NCI-H1436 (cell line): Measurements from ENCODE around the gene PHF13.
"Not testable (repeated sequence)": the region's sequence is repeated elsewhere in the genome, so short reads cannot be mapped to it uniquely, and the experiment has no call there.

Source experiments
- DNase-seq: peaks from one replicate; lab custom pipeline; 2025; lab: John Stamatoyannopoulos, UW

PHF13 gene

DNA sequence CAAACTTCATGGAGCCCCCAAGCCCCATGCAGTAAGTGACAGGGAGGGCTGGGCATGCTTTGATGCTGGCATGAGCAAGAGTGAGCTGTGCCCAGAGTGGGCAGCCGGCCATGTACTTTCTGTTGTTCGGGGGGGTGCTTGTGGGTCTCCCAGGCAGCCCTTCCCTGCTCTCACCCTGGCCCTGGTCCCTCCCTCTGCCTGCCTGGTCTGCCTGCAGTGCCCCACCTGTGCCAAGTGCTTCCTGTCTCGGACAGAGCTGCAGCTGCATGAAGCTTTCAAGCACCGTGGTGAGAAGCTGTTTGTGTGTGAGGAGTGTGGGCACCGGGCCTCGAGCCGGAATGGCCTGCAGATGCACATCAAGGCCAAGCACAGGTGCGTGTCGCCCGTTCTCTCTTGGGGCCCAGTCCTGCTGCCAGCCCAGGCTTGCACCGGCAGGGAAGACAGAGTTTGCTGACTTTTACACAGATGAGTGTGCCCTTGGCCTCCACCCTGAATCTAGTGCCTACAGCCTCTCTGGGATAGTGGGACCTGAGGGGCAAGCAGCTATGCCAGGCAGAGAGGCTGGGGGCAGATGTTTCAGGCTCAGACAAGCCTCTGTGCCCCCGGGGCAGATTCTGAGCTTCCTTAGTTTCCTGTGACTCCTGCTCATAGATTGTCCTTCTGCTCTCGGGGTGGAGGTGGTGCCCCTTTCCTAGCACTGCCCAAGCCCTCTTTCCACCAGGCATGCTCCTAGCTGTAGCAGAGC is 26.1 kb upstream of the PHF13 start:
- no peak for DNase-seq

DNA sequence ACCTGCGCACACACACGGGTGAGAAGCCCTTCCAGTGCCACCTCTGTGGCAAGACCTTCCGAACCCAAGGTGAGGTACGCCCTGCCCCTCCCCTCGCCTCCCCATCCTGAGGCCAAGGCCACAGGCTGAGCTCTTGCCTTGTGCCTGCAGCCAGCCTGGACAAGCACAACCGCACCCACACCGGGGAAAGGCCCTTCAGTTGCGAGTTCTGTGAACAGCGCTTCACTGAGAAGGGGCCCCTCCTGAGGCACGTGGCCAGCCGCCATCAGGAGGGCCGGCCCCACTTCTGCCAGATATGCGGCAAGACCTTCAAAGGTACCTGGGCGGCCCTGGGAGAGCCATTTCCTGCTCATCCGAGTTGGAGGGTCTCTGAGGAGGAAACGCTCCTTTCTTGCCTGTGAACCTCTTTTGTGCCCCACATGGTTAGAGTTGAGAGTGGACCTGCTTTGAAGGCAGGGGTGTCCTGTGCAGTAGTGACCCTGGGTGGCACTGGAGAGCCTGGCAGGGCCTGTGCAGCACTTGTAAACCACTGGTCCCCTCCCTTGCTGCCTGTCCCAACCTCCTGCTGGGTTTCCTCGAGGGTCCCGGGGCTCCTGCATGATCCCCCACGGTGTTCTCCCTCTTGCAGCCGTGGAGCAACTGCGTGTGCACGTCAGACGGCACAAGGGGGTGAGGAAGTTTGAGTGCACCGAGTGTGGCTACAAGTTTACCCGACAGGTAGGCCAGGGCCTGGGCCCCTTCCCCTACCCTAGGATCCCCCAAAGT is 25.2 kb upstream of the PHF13 start:
- no peak for DNase-seq

DNA sequence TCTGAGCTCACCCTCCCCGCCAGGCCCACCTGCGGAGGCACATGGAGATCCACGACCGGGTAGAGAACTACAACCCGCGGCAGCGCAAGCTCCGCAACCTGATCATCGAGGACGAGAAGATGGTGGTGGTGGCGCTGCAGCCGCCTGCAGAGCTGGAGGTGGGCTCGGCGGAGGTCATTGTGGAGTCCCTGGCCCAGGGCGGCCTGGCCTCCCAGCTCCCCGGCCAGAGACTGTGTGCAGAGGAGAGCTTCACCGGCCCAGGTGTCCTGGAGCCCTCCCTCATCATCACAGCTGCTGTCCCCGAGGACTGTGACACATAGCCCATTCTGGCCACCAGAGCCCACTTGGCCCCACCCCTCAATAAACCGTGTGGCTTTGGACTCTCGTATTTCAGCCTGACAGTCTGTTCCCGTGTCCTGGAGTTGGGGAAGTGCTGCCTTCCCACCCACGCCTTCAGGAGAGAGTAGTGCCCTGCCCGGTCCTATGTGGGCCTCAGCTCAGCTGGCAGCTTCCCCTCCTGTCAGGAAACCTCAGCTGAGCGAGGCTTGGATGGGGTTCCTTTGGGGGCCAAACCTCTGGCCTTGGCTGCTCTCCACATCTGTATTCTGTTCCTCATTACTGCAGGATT is 24.5 kb upstream of the PHF13 start:
- no peak for DNase-seq

DNA sequence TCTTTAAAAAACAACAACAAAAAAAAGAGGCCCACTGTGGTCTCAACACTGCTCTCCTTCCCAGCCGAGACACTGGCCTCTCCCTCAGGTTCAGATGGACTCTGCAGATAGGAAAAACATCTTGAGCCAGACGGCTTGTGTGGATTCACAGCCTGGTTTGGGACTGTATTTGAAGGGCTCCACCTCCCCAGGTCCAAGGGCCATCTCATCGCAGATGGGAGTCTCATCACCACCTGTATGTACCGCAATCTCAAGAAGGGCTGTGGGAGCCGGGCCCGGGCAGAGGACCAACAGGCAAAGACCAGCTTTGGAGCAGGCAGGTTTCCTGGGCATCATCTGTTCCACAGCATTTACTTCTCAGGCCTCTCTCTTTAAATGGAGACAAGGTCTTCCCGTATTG is 23.5 kb upstream of the PHF13 start:
- DNase-seq: no peak

DNA sequence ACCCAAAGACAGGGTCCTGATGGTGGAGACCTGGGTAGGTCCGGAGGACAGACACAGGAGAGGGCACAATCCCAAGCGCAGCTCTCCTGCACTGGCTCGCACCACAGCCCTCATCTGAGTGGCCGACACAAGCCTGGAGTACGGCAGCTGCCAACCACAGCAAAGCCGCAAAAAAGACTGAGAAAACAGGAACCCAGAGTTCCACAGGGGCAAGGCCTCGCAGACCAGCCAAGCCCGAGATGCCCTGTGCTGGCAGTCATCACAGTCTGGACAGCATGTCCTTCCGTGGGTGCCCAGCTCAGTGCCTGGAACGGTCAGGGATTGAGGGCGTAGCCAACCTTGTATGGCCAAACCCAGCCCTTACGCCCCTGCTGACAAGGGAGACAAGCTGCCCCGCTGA is 22.3 kb upstream of the PHF13 start:
- DNase-seq: no peak

DNA sequence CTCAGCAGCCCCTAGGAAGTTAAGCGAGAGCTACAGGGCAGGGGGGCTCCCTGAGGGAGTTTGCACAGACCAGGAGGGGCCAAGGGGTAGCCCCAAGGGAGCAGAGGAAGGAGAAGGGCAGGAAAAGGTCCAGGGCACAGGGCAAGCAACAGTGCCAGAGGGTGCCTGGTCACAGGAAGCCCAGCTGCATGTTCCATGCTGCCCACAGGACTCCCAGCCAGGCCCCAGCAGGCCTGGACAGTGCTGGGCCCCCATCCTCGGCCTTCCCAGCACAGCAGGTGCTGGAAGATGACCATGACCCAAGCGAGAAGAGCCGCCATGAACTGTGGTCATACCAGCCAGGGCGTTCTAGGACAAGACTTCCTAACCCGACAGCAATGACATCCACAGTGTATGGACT is 21.9 kb upstream of the PHF13 start:
- no peak for DNase-seq

DNA sequence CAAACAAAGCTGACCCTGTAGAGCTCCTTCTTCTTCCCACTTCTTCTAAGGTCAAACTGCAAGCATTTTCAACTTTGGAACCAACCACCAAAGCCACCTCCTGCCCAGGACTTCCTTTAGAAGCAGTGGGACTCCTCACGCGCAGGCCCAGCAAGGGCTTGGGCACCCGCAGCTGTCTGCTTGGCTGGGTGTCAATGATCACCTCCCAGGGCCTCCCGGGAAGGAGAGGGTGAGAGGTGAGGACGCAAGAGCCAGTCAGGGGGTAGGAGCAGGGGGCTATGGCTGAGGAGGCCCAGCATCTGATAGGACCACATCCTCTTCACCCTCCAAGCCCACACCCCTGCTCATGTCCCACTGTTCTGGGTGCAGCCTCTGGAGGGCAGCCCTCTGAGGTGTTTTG is 21.1 kb upstream of the PHF13 start:
- no peak for DNase-seq

DNA sequence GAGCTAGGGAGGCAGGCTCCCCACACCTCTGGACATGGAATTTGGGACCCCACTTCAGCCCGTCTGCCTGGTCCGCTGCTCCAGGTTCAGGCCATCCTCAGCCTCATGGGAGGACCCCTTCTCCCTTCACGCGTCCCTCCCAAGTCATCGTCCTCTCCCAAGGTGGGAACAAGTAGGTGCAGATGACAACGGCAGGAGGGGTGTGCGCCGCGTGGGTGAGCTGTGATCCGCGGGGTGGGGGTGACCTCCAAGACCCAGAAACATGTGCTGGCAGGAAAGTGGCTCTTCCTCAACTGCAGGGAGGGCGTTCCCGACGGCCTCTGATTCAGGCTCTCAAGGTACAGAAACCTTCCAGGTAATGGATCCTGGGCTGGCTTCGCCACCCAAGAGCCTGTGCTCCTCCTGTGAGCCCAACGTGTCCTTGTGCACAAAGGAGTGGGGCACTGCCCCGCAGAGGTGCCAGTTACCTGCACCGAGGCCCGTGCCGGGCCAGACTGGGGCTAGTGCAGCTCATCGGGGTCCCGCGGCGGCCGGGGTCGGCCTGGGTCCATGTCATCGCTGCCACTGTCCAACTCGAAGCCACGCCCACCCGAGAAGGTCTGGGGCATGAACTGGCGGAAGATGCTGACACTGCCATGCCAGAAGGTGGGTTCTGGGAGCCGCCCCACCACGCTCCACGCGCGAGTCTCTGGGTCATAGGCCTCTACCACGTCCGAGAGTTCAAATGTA is 20.5 kb upstream of the PHF13 start:
- DNase-seq: no peak

DNA sequence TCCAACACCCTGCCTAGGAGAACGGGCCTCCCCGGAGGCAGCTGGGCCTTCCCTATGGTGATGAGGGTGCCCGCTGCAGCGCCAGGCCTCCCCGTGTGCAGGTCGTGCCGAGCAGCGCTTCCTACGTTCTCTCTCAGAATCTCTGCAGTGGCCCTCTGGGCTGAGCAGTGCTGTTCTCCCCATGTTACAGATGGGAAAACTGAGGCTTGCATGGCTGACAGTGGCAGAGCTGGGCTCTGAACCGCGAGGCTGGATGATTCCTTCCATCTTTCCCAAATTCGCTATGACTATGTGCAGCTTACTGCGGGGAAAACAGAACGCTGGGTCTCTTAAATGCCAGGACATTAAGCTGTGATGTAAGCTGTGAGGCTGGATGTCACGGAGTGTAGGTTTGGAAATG is 19.7 kb upstream of the PHF13 start:
- no peak for DNase-seq

DNA sequence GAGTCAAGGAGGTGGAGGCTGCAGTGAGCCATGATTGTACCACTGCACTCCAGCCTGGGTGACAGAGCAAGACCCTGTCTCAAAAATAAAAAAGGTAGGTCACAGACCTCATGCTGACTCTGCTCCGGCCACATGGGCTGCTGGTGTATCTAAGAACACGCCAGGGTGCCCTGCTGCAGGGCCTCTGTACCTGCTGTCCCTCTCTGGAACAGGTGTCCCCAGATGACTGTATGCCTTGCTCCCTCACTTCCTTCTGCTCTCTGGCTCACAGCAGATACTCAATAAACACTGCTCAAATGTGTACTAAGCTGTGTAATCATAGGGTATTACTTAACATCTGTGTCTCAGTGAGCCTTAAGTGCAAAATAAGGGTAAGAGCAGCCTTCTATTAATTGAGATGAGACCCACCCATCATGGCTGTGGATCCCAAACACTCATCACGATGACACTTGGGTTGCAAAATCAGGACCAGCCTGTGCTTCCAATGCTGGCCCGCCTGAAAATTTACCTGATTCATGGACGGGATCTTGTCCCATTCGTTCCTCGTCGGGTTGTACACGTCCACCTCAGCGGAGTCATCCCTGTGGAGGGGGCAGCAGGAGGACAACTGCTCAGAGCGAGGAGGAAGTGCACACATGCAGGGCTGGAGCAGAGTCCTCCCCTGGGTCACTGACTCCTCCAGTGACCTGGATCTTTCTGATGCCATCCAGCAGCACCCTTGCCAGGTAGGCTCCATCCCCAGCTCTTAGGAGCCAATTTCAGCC is 18.4 kb upstream of the PHF13 start:
- no peak for DNase-seq

DNA sequence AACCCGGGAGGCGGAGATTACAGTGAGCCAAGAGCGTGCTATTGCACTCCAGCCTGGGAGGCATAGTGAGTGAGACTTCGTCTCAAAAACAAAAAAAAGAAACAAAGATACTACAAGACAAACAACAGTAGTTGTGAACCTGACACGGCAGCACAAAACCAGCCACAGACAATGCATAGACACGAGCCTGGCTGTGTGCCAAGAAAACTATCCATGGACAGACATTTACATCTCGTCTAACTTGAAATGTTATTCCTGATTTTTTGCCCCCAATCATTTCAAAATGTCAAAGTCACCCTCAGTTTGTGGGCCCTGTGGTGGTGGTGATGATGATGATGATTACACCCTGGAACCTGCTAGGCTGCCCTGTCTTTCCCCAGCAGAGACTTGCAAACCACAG is 17.2 kb upstream of the PHF13 start:
- DNase-seq: no peak

DNA sequence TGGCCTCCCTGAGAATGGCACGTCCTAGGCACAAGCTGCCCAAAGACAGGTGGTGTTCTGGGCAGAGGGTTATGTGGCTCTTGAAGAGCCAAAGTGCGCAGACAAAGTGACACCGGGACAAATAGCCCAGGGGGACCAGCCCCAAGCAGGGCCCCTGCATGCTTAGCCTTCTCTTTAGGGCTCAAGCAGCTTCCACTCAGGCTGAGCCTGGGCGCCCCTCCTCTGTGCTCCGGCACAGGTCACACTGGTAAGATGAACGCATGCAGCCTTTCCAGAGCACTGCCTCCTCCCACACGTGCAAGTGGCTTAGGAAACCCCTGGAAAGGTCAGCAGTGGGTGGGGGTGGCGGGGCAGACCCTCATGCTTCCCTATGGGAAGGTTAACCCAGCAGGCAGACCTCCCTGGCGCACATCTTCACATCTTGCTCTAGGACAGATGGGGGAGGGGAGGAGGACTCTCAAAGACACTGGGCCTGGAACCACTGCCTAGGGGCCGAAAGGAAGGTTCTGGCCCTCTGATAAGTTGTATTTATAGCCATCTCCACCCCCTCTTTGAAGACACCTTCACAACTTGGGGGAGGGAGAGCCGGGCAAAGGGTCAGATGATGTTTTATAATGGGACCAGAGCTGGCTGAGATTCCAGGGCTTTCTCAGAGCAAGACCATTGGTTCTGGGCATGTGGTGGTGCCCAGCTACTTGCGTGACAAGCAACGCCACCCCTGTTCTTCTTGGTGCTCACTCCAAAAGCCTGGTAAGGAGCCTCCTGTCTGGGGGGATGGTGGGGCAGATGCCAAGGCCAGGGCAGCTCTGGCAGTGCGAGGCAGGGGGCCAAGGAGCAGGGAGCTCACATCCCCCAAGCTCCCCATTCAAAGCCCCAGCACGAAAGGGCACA is 16.4 kb upstream of the PHF13 start:
- DNase-seq: no peak

DNA sequence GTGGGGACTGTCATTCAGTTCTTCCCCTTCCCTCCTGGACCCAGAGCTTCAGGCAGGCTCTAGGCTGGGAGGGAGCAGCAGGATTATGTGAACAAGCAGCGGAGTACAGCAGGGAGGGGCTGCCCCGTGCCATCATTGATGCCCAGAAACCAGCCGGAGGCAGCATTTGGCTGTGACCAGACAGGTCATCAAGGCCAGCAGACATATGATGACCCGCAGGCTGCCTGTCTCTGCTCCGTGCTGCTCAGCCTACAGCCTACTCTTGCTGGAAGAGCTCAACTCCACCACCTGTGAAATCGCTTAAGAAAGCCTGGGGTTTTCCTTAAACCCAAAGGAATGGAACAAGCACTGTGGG is 15.8 kb upstream of the PHF13 start:
- no peak for DNase-seq

DNA sequence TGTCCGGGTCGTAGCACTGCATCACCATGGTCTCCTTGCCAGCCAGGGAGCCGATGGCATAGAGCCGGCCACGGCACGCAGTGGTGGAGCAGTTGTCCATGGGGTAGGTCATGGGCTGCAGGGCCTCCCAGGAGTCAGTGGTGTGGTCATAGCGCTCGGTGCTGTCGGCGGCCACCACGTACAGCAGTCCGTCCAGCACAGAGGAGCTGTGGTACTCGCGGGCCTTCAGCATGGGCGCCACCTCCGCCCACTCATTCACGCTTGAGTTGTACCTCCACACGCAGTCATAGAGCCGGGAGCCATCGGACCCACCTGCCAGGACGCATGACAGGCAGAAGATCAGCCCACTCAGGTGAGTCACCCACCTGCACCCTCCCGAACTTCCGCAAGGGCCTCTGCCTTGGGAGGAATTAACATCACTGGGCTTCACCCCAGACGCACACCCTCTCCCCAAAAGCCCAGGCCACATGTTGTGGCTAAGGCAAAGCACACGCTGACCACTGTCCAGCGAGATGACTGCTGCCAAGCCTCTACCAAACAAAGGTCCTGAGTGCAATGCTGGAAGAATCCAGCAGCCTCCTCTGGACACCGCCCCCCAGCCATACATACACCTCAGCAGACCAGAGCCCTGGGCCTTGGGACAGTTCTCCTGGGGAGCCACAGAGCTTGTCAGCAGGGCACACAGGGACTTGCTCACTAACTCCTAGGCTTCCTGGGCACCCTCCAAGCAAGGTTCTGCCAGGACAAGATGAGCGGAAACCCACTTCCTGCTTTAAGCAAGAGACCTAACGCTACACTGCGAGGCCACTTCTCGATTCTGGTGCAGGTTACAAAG is 14.2 kb upstream of the PHF13 start:
- DNase-seq: no peak

DNA sequence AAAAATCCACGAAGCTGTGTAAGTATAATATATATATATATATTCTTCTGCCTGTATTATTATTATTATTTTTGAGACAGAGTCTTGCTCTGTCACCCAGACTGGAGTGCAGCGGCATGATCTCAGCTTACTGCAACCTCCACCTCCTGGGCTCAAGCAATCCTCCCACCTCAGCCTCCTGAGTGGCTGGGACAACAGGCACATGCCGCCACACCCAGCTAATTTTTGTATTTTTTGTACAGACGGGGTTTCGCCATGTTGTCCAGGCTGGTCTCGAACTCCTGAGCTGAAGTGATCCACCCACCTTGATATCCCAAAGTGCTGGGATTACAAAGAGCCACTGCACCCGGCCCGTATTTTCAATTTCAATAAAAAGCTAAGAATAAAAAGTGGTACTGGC is 13.5 kb upstream of the PHF13 start:
- not testable (repeated sequence) for DNase-seq

DNA sequence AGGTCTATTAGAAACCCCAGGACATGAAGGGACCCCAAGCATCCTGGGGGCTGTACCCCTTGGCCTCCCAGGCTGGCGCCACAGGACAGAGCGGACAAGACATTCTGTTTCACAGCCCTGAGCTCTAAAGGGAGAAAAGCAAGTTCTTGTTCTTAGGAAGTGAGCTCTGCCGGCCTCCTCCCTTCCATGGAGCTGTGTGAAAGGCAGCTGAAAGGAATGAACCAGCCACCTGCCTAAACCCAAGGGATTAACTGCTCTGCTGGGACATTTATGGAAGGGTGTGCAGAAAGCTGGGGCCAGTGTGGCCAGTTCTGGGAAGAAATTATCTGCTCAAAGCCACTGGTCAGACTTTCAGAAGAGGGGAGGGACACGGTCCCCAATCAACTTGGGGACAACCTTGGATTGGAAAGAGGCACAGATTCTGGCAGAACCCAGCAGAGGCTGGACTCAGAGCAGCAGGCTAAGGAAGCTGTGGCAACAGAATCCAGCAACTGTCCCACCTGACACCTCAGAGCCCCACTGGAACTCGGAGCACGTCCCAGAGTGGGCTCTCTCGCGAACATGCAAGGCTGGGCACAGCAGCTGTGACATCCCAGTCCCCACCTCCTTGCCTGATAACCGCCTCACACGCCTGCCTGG is 13.0 kb upstream of the PHF13 start:
- DNase-seq: no peak

DNA sequence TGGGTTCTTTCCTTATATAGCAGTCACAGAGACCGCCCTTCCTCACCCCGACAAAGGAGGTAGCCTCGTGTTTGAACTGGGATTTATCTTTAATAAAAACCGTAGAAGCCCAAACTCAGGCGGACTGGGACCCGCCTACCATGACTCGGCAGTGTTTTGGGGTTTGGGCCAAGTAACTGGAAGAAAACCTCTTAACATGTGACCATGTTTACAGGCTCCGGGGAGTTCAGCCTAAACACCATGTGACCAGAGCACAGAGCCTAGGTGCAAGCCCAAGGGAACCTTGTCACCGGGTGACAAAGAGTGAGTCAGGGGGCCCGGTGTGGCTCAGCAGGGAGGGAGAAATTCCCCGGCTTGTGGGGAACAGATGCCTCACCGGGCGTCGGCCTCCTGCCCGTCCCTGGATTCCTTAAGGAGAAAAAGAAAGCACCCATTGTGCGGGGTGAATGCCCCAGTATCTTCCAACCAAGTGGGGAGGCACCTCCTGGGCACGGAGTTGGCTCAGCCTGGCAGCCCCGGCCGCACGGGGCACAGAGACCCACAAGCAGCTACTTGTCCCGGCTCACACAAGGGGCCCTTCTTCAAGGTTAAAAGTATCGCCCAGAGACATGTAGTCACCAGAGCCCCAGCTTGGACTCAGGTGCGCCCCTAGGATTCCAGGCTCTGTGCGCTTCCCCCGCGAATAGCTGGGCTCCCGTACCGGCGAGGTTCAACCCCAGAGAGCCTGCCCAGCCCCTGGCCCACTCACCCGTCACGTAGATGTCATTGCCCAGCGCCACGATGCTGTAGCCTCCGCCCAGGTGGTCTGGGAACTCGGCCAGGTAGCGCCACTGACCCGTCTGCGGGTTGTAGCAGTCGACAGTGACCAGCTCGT is 12.2 kb upstream of the PHF13 start:
- no peak for DNase-seq

DNA sequence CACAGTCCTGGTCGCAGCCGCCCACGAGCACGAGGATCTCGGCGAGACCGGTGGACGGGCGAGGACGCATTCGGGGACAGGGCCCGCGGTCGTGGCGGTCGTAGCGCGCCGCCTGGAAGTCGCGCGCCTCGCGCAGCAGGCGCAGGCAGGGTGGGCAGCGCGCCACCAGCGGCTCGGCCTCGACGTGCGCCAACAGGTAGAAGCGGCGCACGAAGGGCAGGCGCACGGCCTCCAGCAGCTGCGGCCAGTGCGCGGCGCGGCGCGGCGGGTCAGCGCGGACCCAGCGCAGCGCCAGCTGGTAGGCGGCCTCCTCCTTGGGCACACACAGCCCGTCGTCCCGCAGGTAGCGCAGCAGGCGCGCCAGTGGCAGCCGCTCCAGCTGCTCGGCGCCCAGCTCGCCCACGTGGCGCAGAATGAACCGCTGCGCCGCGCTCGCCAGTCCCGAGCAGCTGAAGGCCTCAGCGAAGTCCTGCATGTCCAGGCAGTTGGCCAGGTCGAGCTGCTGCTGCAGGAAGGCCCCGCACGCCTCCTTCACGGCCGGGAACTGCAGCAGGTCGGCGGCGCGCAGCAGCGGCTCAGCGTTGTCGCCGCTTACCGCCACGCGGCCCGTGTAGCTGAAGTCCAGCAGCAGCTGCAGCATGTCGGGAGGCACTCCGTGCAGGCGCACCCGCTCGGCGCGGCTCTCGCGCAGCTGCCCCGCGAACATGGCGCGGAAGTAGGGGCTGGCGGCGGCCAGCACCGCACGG is 11.4 kb upstream of the PHF13 start:
- DNase-seq: no peak
